ENCODE results near the gene PSMB8. TPM values are rescaled to one million over a fixed set of nuclear protein-coding genes. Genes with fewer than 3 reads are reported as not detected.

The PSMB8 gene
- total RNA-seq (2021), result 13.8 to 22.0 TPM (median 19.4 TPM) in 3 replicates
- percentile 47 among the genes with signal in this experiment for Bru-seq, nascent RNA
- long read RNA-seq, experiment 1, transcript PSMB8-201 (6 exons, 1,351 nt), result minor isoform, 10 of 35 reads
- long read RNA-seq, experiment 1, transcript PSMB8-202 (6 exons, 1,124 nt), result major isoform, 19 of 35 reads
- long read RNA-seq, experiment 1, partial matches to known transcripts, result 0 of 35 reads
- long read RNA-seq, experiment 1, other reads (novel, unspliced or antisense), result 4 of 35 reads
- long read RNA-seq, experiment 2, transcript PSMB8-201 (6 exons, 1,351 nt), result minor isoform, 11 of 30 reads
- long read RNA-seq, experiment 2, transcript PSMB8-202 (6 exons, 1,124 nt), result major isoform, 14 of 30 reads
- long read RNA-seq, experiment 2, partial matches to known transcripts, result 3 of 30 reads
- long read RNA-seq, experiment 2, other reads (novel, unspliced or antisense), result 2 of 30 reads
- long read RNA-seq, experiment 3, transcript PSMB8-202 (6 exons, 1,124 nt), result major isoform, 31 of 57 reads
- long read RNA-seq, experiment 3, transcript PSMB8-201 (6 exons, 1,351 nt), result minor isoform, 20 of 57 reads
- long read RNA-seq, experiment 3, partial matches to known transcripts, result 2 of 57 reads
- long read RNA-seq, experiment 3, other reads (novel, unspliced or antisense), result 2 of 57 reads

GRCh38 chr6:32843979-32844838 is at the start of gene PSMB8:
Gene PSMB8 (minus strand): TSS chr6:32844047. CDS start chr6:32843996, 51 bp downstream.
- Mint-ChIP-seq H3K36me3 (peaks cover 19% of the 10 kb centered on the region), H3K4me3 (peak within 1 kb of the TSS; percentile 95), H3K27me3 (ENCODE audit: low read depth) (peaks cover 94% of the 10 kb centered on the region), H3K4me1 (peaks cover 17% of the 10 kb centered on the region), H3K9me3 (no peaks in the 10 kb centered on the region), H3K27ac (peak within 1 kb of the TSS; percentile 78)
- ChIA-PET POLR2A (interaction anchor here (0.6 to 2.6 kb wide), 7 partner anchors 10 to 767 kb away, joined by 3 to 28 read pairs (median 5); partner anchors contain the start of genes HLA-DMB, PSMB9 and TAP1), CTCF (interaction anchor here (0.7 to 2.8 kb wide), 10 partner anchors 10 to 141 kb away, joined by 3 to 53 read pairs (median 8); partner anchors contain the start of genes BRD2, HLA-DMA, PSMB9 and TAP1)
- ATAC-seq, result peak; percentile 93
- DNase-seq (ENCODE audit: low spot score), result peak; percentile 96
- TF ChIP-seq SP1 (CRISPR knock-in tag; conservative IDR thresholded peaks at IDR 0.05) (peak; percentile 36; the same call in 1 of the 2 replicates), GABPB1 (CRISPR knock-in tag; IDR thresholded peaks at IDR 0.05) (no peak), CREM (CRISPR knock-in tag; IDR thresholded peaks at IDR 0.05) (peak; percentile 87), HMGA2 (CRISPR knock-in tag; IDR thresholded peaks at IDR 0.05) (no peak), GTF2I (CRISPR knock-in tag; conservative IDR thresholded peaks at IDR 0.05) (no peak), EMX1 (CRISPR knock-in tag; IDR thresholded peaks at IDR 0.05) (no peak), ETV6 (CRISPR knock-in tag; IDR thresholded peaks at IDR 0.05) (0 out of 2 replicates have a peak, but pooled peaks have one; percentile 25), SMAD4 (CRISPR knock-in tag; IDR thresholded peaks at IDR 0.05) (no peak), STAT6 (CRISPR knock-in tag; conservative IDR thresholded peaks at IDR 0.05; ENCODE audit: low read depth) (no peak), NFATC4 (CRISPR knock-in tag; IDR thresholded peaks at IDR 0.05) (no peak)
- TF ChIP-seq, protein P1, sequence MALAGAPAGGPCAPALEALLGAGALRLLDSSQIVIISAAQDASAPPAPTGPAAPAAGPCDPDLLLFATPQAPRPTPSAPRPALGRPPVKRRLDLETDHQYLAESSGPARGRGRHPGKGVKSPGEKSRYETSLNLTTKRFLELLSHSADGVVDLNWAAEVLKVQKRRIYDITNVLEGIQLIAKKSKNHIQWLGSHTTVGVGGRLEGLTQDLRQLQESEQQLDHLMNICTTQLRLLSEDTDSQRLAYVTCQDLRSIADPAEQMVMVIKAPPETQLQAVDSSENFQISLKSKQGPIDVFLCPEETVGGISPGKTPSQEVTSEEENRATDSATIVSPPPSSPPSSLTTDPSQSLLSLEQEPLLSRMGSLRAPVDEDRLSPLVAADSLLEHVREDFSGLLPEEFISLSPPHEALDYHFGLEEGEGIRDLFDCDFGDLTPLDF (CRISPR knock-in tag; IDR thresholded peaks at IDR 0.05), result no peak
- TF ChIP-seq, protein P2, sequence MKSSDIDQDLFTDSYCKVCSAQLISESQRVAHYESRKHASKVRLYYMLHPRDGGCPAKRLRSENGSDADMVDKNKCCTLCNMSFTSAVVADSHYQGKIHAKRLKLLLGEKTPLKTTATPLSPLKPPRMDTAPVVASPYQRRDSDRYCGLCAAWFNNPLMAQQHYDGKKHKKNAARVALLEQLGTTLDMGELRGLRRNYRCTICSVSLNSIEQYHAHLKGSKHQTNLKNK (CRISPR knock-in tag; IDR thresholded peaks at IDR 0.05), result no peak
- TF ChIP-seq, protein P3, sequence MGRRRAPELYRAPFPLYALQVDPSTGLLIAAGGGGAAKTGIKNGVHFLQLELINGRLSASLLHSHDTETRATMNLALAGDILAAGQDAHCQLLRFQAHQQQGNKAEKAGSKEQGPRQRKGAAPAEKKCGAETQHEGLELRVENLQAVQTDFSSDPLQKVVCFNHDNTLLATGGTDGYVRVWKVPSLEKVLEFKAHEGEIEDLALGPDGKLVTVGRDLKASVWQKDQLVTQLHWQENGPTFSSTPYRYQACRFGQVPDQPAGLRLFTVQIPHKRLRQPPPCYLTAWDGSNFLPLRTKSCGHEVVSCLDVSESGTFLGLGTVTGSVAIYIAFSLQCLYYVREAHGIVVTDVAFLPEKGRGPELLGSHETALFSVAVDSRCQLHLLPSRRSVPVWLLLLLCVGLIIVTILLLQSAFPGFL (CRISPR knock-in tag; IDR thresholded peaks at IDR 0.05; ENCODE audit: borderline replicate concordance), result no peak
- TF ChIP-seq, protein P4, sequence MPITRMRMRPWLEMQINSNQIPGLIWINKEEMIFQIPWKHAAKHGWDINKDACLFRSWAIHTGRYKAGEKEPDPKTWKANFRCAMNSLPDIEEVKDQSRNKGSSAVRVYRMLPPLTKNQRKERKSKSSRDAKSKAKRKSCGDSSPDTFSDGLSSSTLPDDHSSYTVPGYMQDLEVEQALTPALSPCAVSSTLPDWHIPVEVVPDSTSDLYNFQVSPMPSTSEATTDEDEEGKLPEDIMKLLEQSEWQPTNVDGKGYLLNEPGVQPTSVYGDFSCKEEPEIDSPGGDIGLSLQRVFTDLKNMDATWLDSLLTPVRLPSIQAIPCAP (CRISPR knock-in tag; IDR thresholded peaks at IDR 0.05), result no peak
- TF ChIP-seq, protein P5, sequence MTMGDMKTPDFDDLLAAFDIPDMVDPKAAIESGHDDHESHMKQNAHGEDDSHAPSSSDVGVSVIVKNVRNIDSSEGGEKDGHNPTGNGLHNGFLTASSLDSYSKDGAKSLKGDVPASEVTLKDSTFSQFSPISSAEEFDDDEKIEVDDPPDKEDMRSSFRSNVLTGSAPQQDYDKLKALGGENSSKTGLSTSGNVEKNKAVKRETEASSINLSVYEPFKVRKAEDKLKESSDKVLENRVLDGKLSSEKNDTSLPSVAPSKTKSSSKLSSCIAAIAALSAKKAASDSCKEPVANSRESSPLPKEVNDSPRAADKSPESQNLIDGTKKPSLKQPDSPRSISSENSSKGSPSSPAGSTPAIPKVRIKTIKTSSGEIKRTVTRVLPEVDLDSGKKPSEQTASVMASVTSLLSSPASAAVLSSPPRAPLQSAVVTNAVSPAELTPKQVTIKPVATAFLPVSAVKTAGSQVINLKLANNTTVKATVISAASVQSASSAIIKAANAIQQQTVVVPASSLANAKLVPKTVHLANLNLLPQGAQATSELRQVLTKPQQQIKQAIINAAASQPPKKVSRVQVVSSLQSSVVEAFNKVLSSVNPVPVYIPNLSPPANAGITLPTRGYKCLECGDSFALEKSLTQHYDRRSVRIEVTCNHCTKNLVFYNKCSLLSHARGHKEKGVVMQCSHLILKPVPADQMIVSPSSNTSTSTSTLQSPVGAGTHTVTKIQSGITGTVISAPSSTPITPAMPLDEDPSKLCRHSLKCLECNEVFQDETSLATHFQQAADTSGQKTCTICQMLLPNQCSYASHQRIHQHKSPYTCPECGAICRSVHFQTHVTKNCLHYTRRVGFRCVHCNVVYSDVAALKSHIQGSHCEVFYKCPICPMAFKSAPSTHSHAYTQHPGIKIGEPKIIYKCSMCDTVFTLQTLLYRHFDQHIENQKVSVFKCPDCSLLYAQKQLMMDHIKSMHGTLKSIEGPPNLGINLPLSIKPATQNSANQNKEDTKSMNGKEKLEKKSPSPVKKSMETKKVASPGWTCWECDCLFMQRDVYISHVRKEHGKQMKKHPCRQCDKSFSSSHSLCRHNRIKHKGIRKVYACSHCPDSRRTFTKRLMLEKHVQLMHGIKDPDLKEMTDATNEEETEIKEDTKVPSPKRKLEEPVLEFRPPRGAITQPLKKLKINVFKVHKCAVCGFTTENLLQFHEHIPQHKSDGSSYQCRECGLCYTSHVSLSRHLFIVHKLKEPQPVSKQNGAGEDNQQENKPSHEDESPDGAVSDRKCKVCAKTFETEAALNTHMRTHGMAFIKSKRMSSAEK (CRISPR knock-in tag; IDR thresholded peaks at IDR 0.05; ENCODE audit: borderline replicate concordance), result no peak
- TF ChIP-seq, protein P6, sequence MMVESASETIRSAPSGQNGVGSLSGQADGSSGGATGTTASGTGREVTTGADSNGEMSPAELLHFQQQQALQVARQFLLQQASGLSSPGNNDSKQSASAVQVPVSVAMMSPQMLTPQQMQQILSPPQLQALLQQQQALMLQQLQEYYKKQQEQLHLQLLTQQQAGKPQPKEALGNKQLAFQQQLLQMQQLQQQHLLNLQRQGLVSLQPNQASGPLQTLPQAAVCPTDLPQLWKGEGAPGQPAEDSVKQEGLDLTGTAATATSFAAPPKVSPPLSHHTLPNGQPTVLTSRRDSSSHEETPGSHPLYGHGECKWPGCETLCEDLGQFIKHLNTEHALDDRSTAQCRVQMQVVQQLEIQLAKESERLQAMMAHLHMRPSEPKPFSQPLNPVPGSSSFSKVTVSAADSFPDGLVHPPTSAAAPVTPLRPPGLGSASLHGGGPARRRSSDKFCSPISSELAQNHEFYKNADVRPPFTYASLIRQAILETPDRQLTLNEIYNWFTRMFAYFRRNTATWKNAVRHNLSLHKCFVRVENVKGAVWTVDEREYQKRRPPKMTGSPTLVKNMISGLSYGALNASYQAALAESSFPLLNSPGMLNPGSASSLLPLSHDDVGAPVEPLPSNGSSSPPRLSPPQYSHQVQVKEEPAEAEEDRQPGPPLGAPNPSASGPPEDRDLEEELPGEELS (CRISPR knock-in tag; IDR thresholded peaks at IDR 0.05), result no peak
- TF ChIP-seq, protein P7, sequence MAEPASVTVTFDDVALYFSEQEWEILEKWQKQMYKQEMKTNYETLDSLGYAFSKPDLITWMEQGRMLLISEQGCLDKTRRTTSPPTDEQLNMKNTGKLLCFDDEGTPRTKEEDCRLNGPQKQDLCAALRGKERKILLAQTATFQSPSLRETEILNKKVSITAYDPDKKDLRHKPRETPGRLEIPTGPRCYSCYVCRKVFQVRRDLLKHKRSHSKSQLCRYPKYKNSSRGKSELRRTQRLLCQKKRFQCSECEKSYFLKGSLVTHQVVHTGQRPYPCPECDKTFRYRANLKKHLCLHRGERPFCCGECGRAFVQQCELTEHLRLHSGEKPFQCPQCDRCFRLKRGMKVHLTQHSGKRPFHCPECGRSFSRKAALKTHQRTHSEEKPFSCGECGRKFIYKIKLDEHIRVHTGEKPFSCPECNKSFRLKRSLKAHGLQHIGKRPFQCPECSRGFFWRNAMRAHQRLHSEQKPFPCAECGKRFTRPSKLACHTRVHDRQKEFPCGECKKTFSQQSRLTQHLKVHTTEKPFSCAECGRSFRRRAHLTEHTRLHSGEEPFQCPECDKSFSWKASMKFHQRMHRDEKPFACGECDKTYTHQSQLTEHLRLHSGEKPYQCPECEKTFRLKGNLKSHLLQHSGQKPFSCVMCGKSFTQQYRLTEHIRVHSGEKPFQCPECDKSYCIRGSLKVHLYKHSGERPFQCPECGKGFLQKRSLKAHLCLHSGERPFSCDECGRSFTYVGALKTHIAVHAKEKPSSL (CRISPR knock-in tag; conservative IDR thresholded peaks at IDR 0.05), result no peak
